ENCODE data around the gene ABCG5.

DNA sequence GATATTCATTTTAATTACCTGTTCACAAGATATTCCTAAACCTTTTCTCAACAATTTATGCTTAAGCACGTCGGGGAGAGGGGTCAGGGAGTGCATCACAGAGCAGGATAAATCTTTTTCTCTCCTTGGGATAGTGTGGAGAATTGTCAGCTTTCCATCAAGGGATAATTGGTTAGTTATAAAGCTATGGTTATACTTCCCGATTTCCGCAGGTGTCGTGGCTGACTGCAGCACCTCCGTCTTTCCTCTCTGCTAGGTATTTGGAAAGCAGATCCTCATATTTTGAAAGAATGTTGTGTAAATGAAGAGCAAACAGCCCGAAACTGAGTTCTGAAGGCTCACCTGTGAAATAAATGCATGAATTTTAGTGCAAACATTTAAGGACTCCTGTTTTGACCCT, 64.0 kb downstream of the ABCG5 start:
- TF ChIP-seq, protein P1, sequence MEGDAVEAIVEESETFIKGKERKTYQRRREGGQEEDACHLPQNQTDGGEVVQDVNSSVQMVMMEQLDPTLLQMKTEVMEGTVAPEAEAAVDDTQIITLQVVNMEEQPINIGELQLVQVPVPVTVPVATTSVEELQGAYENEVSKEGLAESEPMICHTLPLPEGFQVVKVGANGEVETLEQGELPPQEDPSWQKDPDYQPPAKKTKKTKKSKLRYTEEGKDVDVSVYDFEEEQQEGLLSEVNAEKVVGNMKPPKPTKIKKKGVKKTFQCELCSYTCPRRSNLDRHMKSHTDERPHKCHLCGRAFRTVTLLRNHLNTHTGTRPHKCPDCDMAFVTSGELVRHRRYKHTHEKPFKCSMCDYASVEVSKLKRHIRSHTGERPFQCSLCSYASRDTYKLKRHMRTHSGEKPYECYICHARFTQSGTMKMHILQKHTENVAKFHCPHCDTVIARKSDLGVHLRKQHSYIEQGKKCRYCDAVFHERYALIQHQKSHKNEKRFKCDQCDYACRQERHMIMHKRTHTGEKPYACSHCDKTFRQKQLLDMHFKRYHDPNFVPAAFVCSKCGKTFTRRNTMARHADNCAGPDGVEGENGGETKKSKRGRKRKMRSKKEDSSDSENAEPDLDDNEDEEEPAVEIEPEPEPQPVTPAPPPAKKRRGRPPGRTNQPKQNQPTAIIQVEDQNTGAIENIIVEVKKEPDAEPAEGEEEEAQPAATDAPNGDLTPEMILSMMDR (conservative IDR thresholded peaks at IDR 0.05; ENCODE audit: low read depth, low read length), result no peak
- TF ChIP-seq POLR2A (IDR thresholded peaks at IDR 0.05; ENCODE audit: low read depth, low read length) (no peak), CHD1 (IDR thresholded peaks at IDR 0.05; ENCODE audit: low read depth, low read length) (no peak), SMC3 (IDR thresholded peaks at IDR 0.05; ENCODE audit: low read depth, low read length) (no peak), FOS (IDR thresholded peaks at IDR 0.05; ENCODE audit: low read depth, low read length) (no peak), RAD21 (IDR thresholded peaks at IDR 0.05; ENCODE audit: low read length) (no peak), MAFK (IDR thresholded peaks at IDR 0.05; ENCODE audit: low read depth, low read length) (no peak), MAZ (IDR thresholded peaks at IDR 0.05; ENCODE audit: borderline replicate concordance, low read depth, low read length) (no peak), CEBPB (IDR thresholded peaks at IDR 0.05; ENCODE audit: low read depth, low read length) (no peak), MXI1 (IDR thresholded peaks at IDR 0.05; ENCODE audit: borderline replicate concordance, low read depth, low read length) (no peak), RFX5 (IDR thresholded peaks at IDR 0.05; ENCODE audit: low read depth, low read length) (no peak), BHLHE40 (IDR thresholded peaks at IDR 0.05; ENCODE audit: low read depth, low read length) (no peak)
- TF ChIP-seq, protein P2, sequence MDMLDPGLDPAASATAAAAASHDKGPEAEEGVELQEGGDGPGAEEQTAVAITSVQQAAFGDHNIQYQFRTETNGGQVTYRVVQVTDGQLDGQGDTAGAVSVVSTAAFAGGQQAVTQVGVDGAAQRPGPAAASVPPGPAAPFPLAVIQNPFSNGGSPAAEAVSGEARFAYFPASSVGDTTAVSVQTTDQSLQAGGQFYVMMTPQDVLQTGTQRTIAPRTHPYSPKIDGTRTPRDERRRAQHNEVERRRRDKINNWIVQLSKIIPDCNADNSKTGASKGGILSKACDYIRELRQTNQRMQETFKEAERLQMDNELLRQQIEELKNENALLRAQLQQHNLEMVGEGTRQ (IDR thresholded peaks at IDR 0.05; ENCODE audit: low read depth, low read length), result no peak

Data from IMR-90 (cell line).